GM23338 (cell line): ENCODE measurements around the gene CD3D. TPM values are rescaled to one million over a fixed set of nuclear protein-coding genes. Genes with fewer than 3 reads are reported as not detected.

Source experiments
- CREB1 ChIP-seq: fragments of 250-450 bp; sonication (Bioruptor Pico); IDR thresholded peaks from 2 replicates; pipeline ENCODE4 v1.5.0; 2020; ENCODE audit warnings: low read depth, mild to moderate bottlenecking, moderate library complexity
- CTCF ChIP-seq, 2 experiments: fragments of 200-600 bp in 1 of 2; sonication (generic) in 1 of 2; conservative IDR thresholded peaks; 2 replicates each; pipeline versions ENCODE4 v1.5.1 to v1.6.1; 2016 to 2017; ENCODE audit warnings: antibody characterized with exemption in 2 of 2, low read depth in 2 of 2, mild to moderate bottlenecking in 2 of 2, moderate library complexity in 1 of 2
- ETS1 ChIP-seq: IDR thresholded peaks from 2 replicates; pipeline ENCODE4 v1.6.1; 2016; ENCODE audit warnings: antibody characterized with exemption
- EZH2phosphoT487 ChIP-seq: fragments of 200-600 bp; sonication (generic); IDR thresholded peaks from one replicate; pipeline ENCODE4 v1.8.1; 2018; ENCODE audit warnings: antibody characterized with exemption; ENCODE audit not compliant: unreplicated experiment
- NANOG ChIP-seq: IDR thresholded peaks from 2 replicates; pipeline ENCODE4 v1.6.1; 2016; ENCODE audit warnings: antibody characterized with exemption, borderline replicate concordance
- POLR2AphosphoS5 ChIP-seq: IDR thresholded peaks from 2 replicates; pipeline ENCODE4 v1.6.1; 2016; ENCODE audit warnings: antibody characterized with exemption, low read depth
- ZNF331 ChIP-seq: fragments of 250-450 bp; sonication (Bioruptor Pico); IDR thresholded peaks from 2 replicates; pipeline ENCODE4 v1.5.0; 2020; ENCODE audit warnings: low read depth, mild to moderate bottlenecking, moderate library complexity
- polyA plus RNA-seq: library from polyadenylated mRNA; unstranded; fragments of >200 nt; fragmentation: Nextera tagmentation; extraction: Ambion mirVana; gene quantifications from 2 replicates; pipeline ENCODE4 v1.2.1, GENCODE V29; 2016
- small RNA-seq: library from RNA; depleted of rRNA; stranded (forward); fragments of <200 nt; gene quantifications from one replicate; pipeline ENCODE3, GENCODE V24; 2014; ENCODE audit warnings: low replicate concordance
- total RNA-seq: library from RNA; depleted of rRNA; stranded (reverse); fragments of >200 nt; shearing (Covaris generic); gene quantifications from 2 replicates; pipeline ENCODE4 v1.2.3, GENCODE V29; 2014; rRNA removed

CD3D gene
- total and polyA plus RNA-seq, 2 experiments from 2014 or later: not detected

DNA sequence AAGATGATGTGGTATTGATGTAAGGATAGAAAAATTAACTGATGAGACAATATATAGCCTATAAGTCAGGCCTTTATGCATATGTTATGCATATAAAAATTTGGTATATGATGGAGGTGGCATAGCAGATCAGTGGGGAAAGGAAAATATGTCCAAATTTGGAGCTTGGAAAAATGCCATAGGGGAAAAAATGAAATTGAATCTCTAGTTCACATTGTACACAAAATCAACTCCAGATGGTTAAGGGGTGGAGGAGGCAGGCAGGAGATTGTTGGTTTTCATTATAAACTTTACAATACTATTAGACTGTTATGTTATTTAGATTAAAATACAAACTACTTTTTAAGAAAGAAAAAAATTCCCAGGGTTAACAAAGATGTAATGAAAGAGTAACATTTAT lies 53.1 kb downstream of the CD3D start (continued):
- TF ChIP-seq ETS1: no peak
- no peak for TF ChIP-seq POLR2AphosphoS5
- no peak for TF ChIP-seq CREB1
- TF ChIP-seq EZH2phosphoT487: no peak
- no peak for TF ChIP-seq NANOG
- no peak for TF ChIP-seq ZNF331 (CRISPR knock-in tag)
- no peak for TF ChIP-seq CTCF (conservative IDR thresholded peaks at IDR 0.05; ENCODE audit: low read depth in 2 of 2)

Small RNA genes lying within 50 kb of the gene (small RNA-seq; reads per million reads assigned to genes)
- gene AP001582.1: not detected

Other genes with a start within 250 kb of the CD3D start
- 1.7 and 3.0 TPM in 2 replicates for gene SCN4B, start 189.9 kb downstream of the CD3D start, total RNA-seq
- gene SCN4B, start 189.9 kb downstream of the CD3D start, polyA plus RNA-seq: 0.16 and 0.45 TPM in 2 replicates
- gene SCN2B, start 166.1 kb downstream of the CD3D start, total RNA-seq: 0.03 and 0.04 TPM in 2 replicates
- 0.09 TPM in 1 of 2 replicates, not detected in the other for gene SCN2B, start 166.1 kb downstream of the CD3D start, polyA plus RNA-seq
- 0.12 and 0.56 TPM in 2 replicates for gene JAML, start 117.7 kb downstream of the CD3D start, total RNA-seq
- gene JAML, start 117.7 kb downstream of the CD3D start, polyA plus RNA-seq: 0.26 and 1.0 TPM in 2 replicates
- 2.9 and 5.7 TPM in 2 replicates for gene MPZL3, start 90.3 kb downstream of the CD3D start, total RNA-seq
- gene MPZL3, start 90.3 kb downstream of the CD3D start, polyA plus RNA-seq: 0.92 and 1.3 TPM in 2 replicates
- 2.8 and 4.2 TPM in 2 replicates for gene MPZL2, start 78.4 kb downstream of the CD3D start, total RNA-seq
- gene MPZL2, start 78.4 kb downstream of the CD3D start, polyA plus RNA-seq: 2.1 and 2.6 TPM in 2 replicates
- not detected in 2 replicates for gene CD3E, start 38.0 kb downstream of the CD3D start, total RNA-seq
- gene CD3E, start 38.0 kb downstream of the CD3D start, polyA plus RNA-seq: not detected in 2 replicates
- not detected in 2 replicates for gene CD3G, start 1.6 kb upstream of the CD3D start, total RNA-seq
- not detected in 2 replicates for gene CD3G, start 1.6 kb upstream of the CD3D start, polyA plus RNA-seq
- gene UBE4A, start 16.9 kb upstream of the CD3D start, total RNA-seq: 42.2 and 42.8 TPM in 2 replicates
- gene UBE4A, start 16.9 kb upstream of the CD3D start, polyA plus RNA-seq: 9.9 and 11.8 TPM in 2 replicates
- 41.7 and 50.1 TPM in 2 replicates for gene ATP5MG, start 58.9 kb upstream of the CD3D start, total RNA-seq
- 987 and 1,075 TPM in 2 replicates for gene ATP5MG, start 58.9 kb upstream of the CD3D start, polyA plus RNA-seq
- 66.6 and 72.2 TPM in 2 replicates for gene KMT2A, start 93.8 kb upstream of the CD3D start, total RNA-seq
- 29.0 and 34.3 TPM in 2 replicates for gene KMT2A, start 93.8 kb upstream of the CD3D start, polyA plus RNA-seq
- gene TTC36, start 184.8 kb upstream of the CD3D start, total RNA-seq: 1.0 and 3.5 TPM in 2 replicates
- 0.40 TPM in 1 of 2 replicates, not detected in the other for gene TTC36, start 184.8 kb upstream of the CD3D start, polyA plus RNA-seq
- gene TMEM25, start 188.5 kb upstream of the CD3D start, total RNA-seq: 17.7 and 25.4 TPM in 2 replicates
- 11.4 and 11.7 TPM in 2 replicates for gene TMEM25, start 188.5 kb upstream of the CD3D start, polyA plus RNA-seq
- gene IFT46, start 223.2 kb upstream of the CD3D start, total RNA-seq: 11.1 and 12.8 TPM in 2 replicates
- gene IFT46, start 223.2 kb upstream of the CD3D start, polyA plus RNA-seq: 4.3 and 4.6 TPM in 2 replicates
- gene ARCN1, start 229.7 kb upstream of the CD3D start, total RNA-seq: 106 and 109 TPM in 2 replicates
- 79.9 and 83.3 TPM in 2 replicates for gene ARCN1, start 229.7 kb upstream of the CD3D start, polyA plus RNA-seq